GM23338 (cell line): ENCODE measurements around the gene ATF3. TPM values are rescaled to one million over a fixed set of nuclear protein-coding genes. Genes with fewer than 3 reads are reported as not detected.

Experiments used
- ATAC-seq: fragments of 200-7000 bp; cut with Tn5 transposase; 3 replicates; pipeline ENCODE4 v1.9.1; 2020
- DNase-seq: peaks from one replicate; pipeline ENCODE4 v3.0.0-alpha.2; 2015; ENCODE audit warnings: low spot score
- H2AFZ ChIP-seq: fragments of 200-600 bp; sonication (generic); 2 replicates; pipeline ENCODE4 v1.8.0; 2016; ENCODE audit warnings: antibody characterized with exemption, mild to moderate bottlenecking, moderate library complexity
- H3F3A ChIP-seq: fragments of 200-600 bp; sonication (generic); replicated peaks from 2 replicates; pipeline ENCODE4 v1.8.0; 2017; ENCODE audit warnings: antibody characterized with exemption, mixed run types, low read depth
- H3K27ac ChIP-seq: fragments of 200-600 bp; sonication (generic); 2 replicates; pipeline ENCODE4 v1.6.1; 2016; ENCODE audit warnings: low read depth
- H3K27me3 ChIP-seq: fragments of 200-600 bp; sonication (generic); 2 replicates; pipeline ENCODE4 v1.8.0; 2016; ENCODE audit warnings: mild to moderate bottlenecking, mixed run types, moderate library complexity; ENCODE audit not compliant: insufficient read depth
- H3K36me3 ChIP-seq: fragments of 200-600 bp; sonication (generic); 2 replicates; pipeline ENCODE4 v1.8.0; 2016; ENCODE audit warnings: mild to moderate bottlenecking; ENCODE audit not compliant: insufficient read depth
- H3K4me1 ChIP-seq: fragments of 200-600 bp; sonication (generic); 2 replicates; pipeline ENCODE4 v1.8.0; 2016; ENCODE audit warnings: mild to moderate bottlenecking, moderate library complexity; ENCODE audit not compliant: insufficient read depth
- H3K4me2 ChIP-seq: fragments of 200-600 bp; sonication (generic); 2 replicates; pipeline ENCODE4 v1.7.1; 2017; ENCODE audit warnings: mixed run types
- H3K4me3 ChIP-seq: fragments of 200-600 bp; sonication (generic); 2 replicates; pipeline ENCODE4 v1.6.1; 2016; ENCODE audit warnings: mixed run types
- H3K79me2 ChIP-seq: fragments of 200-600 bp; sonication (generic); replicated peaks from 2 replicates; pipeline ENCODE4 v1.8.0; 2017; ENCODE audit warnings: mild to moderate bottlenecking; ENCODE audit not compliant: insufficient read depth
- H3K9me2 ChIP-seq: fragments of 200-600 bp; sonication (generic); 2 replicates; pipeline ENCODE4 v1.8.0; 2017; ENCODE audit not compliant: insufficient read depth
- H4K20me1 ChIP-seq: fragments of 200-600 bp; sonication (generic); replicated peaks from 2 replicates; pipeline ENCODE4 v1.8.0; 2017; ENCODE audit warnings: mild to moderate bottlenecking; ENCODE audit not compliant: insufficient read depth
- H3K27ac Mint-ChIP-seq: 2 replicates; pipeline ENCODE4 v1.8.0; 2020; ENCODE audit warnings: inconsistent platforms, mild to moderate bottlenecking, moderate library complexity, mixed read lengths
- H3K27me3 Mint-ChIP-seq: 3 replicates; pipeline ENCODE4 v1.8.0; 2022; ENCODE audit warnings: low read depth, mild to moderate bottlenecking, moderate library complexity, mixed read lengths, inconsistent platforms; ENCODE audit not compliant: insufficient read depth, poor library complexity
- H3K36me3 Mint-ChIP-seq: 3 replicates; pipeline ENCODE4 v1.8.0; 2021; ENCODE audit warnings: low read depth, mild to moderate bottlenecking, inconsistent platforms, moderate library complexity, mixed read lengths
- H3K4me1 Mint-ChIP-seq: 3 replicates; pipeline ENCODE4 v1.8.0; 2020; ENCODE audit warnings: mild to moderate bottlenecking, inconsistent platforms, mixed read lengths
- H3K4me3 Mint-ChIP-seq: 3 replicates; pipeline ENCODE4 v1.8.0; 2021; ENCODE audit warnings: moderate library complexity, mild to moderate bottlenecking, inconsistent platforms, mixed read lengths
- H3K9me3 Mint-ChIP-seq: 3 replicates; pipeline ENCODE4 v1.8.0; 2020; ENCODE audit warnings: moderate library complexity, mild to moderate bottlenecking, inconsistent platforms, mixed read lengths
- CREB1 ChIP-seq: fragments of 250-450 bp; sonication (Bioruptor Pico); IDR thresholded peaks from 2 replicates; pipeline ENCODE4 v1.5.0; 2020; ENCODE audit warnings: low read depth, mild to moderate bottlenecking, moderate library complexity
- EZH2phosphoT487 ChIP-seq: fragments of 200-600 bp; sonication (generic); IDR thresholded peaks from one replicate; pipeline ENCODE4 v1.8.1; 2018; ENCODE audit warnings: antibody characterized with exemption; ENCODE audit not compliant: unreplicated experiment
- JUNB ChIP-seq: IDR thresholded peaks from one replicate; pipeline ENCODE4 v1.6.1; 2016; ENCODE audit warnings: antibody characterized with exemption; ENCODE audit not compliant: unreplicated experiment
- POLR2AphosphoS5 ChIP-seq: IDR thresholded peaks from 2 replicates; pipeline ENCODE4 v1.6.1; 2016; ENCODE audit warnings: antibody characterized with exemption, low read depth
- ZNF114 ChIP-seq: fragments of 250-450 bp; sonication (Bioruptor Pico); IDR thresholded peaks from 2 replicates; pipeline ENCODE4 v1.5.0; 2020; ENCODE audit warnings: mild to moderate bottlenecking, moderate library complexity
- ZNF331 ChIP-seq: fragments of 250-450 bp; sonication (Bioruptor Pico); IDR thresholded peaks from 2 replicates; pipeline ENCODE4 v1.5.0; 2020; ENCODE audit warnings: low read depth, mild to moderate bottlenecking, moderate library complexity
- polyA plus RNA-seq: library from polyadenylated mRNA; unstranded; fragments of >200 nt; fragmentation: Nextera tagmentation; extraction: Ambion mirVana; gene quantifications from 2 replicates; pipeline ENCODE4 v1.2.1, GENCODE V29; 2016
- total RNA-seq: library from RNA; depleted of rRNA; stranded (reverse); fragments of >200 nt; shearing (Covaris generic); gene quantifications from 2 replicates; pipeline ENCODE4 v1.2.3, GENCODE V29; 2014
- TF ChIP-seq, protein P1 (sequence below): IDR thresholded peaks from 2 replicates; pipeline ENCODE4 v1.6.1; 2016; ENCODE audit warnings: antibody characterized with exemption
- TF ChIP-seq, protein P2 (sequence below), 2 experiments: fragments of 200-600 bp in 1 of 2; sonication (generic) in 1 of 2; conservative IDR thresholded peaks; 2 replicates each; pipeline versions ENCODE4 v1.5.1 to v1.6.1; 2016 to 2017; ENCODE audit warnings: antibody characterized with exemption in 2 of 2, low read depth in 2 of 2, mild to moderate bottlenecking in 2 of 2, moderate library complexity in 1 of 2
- TF ChIP-seq, protein P3 (sequence below): IDR thresholded peaks from one replicate; pipeline ENCODE4 v1.6.1; 2018; ENCODE audit warnings: antibody characterized with exemption; ENCODE audit not compliant: unreplicated experiment
- TF ChIP-seq, protein P4 (sequence below): fragments of 250-450 bp; sonication (Bioruptor Pico); IDR thresholded peaks from 2 replicates; pipeline ENCODE4 v1.5.0; 2020; ENCODE audit warnings: mild to moderate bottlenecking, moderate library complexity

The ATF3 gene
- total and polyA plus RNA-seq, 2 experiments from 2014 or later, result 12.6 to 17.2 TPM

DNA sequence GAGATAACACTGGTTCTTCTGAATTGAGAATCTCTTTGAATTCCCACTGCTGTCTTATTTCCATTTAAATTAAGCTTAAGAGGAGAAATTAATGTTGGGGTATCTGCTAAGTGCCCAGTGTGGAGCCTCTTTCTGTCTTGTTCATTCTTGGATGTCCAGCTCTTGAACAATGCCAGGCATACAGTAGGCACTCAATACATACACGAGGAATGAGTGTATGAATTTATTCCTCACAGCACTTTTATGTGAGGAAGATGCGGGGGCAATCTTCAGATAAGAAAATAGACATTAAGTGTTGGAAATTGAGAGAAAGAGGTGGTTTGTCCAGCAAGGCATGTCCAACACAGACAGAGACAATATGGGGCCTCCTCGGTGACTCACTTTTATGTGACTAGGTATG lies 11.8 kb upstream of the ATF3 start:
- Histone ChIP-seq H3K9me2 (0 out of 2 replicates have a peak, but pooled peaks cover 3% of the 10 kb centered on the region), H3K27me3 (no peaks in the 10 kb centered on the region), H2AFZ (peak overlapping the region; percentile 36; the same call in 1 of the 2 replicates), H3K79me2 (no peaks in the 10 kb centered on the region), H3K36me3 (no peaks in the 10 kb centered on the region), H3K27ac (no peak overlapping the region), H3K4me3 (no peak overlapping the region), H4K20me1 (no peaks in the 10 kb centered on the region), H3K4me1 (no peaks in the 10 kb centered on the region; the same call in 1 of the 2 replicates), H3K4me2 (no peak overlapping the region), H3F3A (no peaks in the 10 kb centered on the region)
- Mint-ChIP-seq H3K27me3 (peaks cover 6% of the 10 kb centered on the region), H3K36me3 (no peaks in the 10 kb centered on the region), H3K27ac (0 out of 2 replicates have a peak overlapping the region, but pooled peaks have one; percentile 14), H3K4me3 (no peak overlapping the region), H3K4me1 (peaks cover 14% of the 10 kb centered on the region), H3K9me3 (no peaks in the 10 kb centered on the region)
- DNase-seq, result no peak
- TF ChIP-seq, protein P1, sequence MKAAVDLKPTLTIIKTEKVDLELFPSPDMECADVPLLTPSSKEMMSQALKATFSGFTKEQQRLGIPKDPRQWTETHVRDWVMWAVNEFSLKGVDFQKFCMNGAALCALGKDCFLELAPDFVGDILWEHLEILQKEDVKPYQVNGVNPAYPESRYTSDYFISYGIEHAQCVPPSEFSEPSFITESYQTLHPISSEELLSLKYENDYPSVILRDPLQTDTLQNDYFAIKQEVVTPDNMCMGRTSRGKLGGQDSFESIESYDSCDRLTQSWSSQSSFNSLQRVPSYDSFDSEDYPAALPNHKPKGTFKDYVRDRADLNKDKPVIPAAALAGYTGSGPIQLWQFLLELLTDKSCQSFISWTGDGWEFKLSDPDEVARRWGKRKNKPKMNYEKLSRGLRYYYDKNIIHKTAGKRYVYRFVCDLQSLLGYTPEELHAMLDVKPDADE, result no peak
- no peak for TF ChIP-seq JUNB
- TF ChIP-seq, protein P2, sequence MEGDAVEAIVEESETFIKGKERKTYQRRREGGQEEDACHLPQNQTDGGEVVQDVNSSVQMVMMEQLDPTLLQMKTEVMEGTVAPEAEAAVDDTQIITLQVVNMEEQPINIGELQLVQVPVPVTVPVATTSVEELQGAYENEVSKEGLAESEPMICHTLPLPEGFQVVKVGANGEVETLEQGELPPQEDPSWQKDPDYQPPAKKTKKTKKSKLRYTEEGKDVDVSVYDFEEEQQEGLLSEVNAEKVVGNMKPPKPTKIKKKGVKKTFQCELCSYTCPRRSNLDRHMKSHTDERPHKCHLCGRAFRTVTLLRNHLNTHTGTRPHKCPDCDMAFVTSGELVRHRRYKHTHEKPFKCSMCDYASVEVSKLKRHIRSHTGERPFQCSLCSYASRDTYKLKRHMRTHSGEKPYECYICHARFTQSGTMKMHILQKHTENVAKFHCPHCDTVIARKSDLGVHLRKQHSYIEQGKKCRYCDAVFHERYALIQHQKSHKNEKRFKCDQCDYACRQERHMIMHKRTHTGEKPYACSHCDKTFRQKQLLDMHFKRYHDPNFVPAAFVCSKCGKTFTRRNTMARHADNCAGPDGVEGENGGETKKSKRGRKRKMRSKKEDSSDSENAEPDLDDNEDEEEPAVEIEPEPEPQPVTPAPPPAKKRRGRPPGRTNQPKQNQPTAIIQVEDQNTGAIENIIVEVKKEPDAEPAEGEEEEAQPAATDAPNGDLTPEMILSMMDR (conservative IDR thresholded peaks at IDR 0.05; ENCODE audit: low read depth in 2 of 2), result no peak
- TF ChIP-seq EZH2phosphoT487, result no peak
- no peak for TF ChIP-seq POLR2AphosphoS5
- TF ChIP-seq CREB1 (CRISPR knock-in tag), result no peak
- TF ChIP-seq ZNF331 (CRISPR knock-in tag), result no peak
- TF ChIP-seq, protein P3, sequence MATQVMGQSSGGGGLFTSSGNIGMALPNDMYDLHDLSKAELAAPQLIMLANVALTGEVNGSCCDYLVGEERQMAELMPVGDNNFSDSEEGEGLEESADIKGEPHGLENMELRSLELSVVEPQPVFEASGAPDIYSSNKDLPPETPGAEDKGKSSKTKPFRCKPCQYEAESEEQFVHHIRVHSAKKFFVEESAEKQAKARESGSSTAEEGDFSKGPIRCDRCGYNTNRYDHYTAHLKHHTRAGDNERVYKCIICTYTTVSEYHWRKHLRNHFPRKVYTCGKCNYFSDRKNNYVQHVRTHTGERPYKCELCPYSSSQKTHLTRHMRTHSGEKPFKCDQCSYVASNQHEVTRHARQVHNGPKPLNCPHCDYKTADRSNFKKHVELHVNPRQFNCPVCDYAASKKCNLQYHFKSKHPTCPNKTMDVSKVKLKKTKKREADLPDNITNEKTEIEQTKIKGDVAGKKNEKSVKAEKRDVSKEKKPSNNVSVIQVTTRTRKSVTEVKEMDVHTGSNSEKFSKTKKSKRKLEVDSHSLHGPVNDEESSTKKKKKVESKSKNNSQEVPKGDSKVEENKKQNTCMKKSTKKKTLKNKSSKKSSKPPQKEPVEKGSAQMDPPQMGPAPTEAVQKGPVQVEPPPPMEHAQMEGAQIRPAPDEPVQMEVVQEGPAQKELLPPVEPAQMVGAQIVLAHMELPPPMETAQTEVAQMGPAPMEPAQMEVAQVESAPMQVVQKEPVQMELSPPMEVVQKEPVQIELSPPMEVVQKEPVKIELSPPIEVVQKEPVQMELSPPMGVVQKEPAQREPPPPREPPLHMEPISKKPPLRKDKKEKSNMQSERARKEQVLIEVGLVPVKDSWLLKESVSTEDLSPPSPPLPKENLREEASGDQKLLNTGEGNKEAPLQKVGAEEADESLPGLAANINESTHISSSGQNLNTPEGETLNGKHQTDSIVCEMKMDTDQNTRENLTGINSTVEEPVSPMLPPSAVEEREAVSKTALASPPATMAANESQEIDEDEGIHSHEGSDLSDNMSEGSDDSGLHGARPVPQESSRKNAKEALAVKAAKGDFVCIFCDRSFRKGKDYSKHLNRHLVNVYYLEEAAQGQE, result no peak
- ATAC-seq, result no peak

DNA sequence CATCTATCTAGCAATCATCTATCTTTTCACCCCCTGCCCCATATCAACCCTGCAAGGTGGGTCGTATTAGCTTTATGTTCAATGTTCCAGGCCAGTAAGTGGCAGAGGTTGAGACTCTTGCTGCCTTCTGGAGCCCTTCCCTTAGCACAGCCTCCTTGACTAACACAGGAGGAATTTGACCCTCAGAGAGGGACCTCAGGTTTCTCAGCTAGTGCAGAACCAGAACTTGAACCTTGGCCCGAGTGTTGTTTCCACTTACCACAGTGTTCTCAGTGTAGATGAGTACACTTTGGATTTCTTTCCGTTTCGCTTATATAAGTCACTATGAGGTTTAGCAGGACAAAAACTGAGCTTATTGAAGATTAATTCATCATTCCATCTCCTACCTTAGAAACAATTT lies 11.1 kb upstream of the ATF3 start:
- Mint-ChIP-seq H3K27ac (no peak overlapping the region), H3K9me3 (no peaks in the 10 kb centered on the region), H3K27me3 (peaks cover 6% of the 10 kb centered on the region), H3K4me3 (no peak overlapping the region), H3K36me3 (no peaks in the 10 kb centered on the region), H3K4me1 (peaks cover 14% of the 10 kb centered on the region)
- Histone ChIP-seq H3K4me3 (no peak overlapping the region), H4K20me1 (no peaks in the 10 kb centered on the region), H3F3A (no peaks in the 10 kb centered on the region), H2AFZ (no peak overlapping the region), H3K27ac (no peak overlapping the region), H3K79me2 (no peaks in the 10 kb centered on the region), H3K4me2 (no peak overlapping the region), H3K9me2 (0 out of 2 replicates have a peak, but pooled peaks cover 3% of the 10 kb centered on the region), H3K36me3 (no peaks in the 10 kb centered on the region), H3K27me3 (no peaks in the 10 kb centered on the region), H3K4me1 (no peaks in the 10 kb centered on the region; the same call in 1 of the 2 replicates)
- ATAC-seq (no peak), DNase-seq (no peak)
- TF ChIP-seq ZNF114 (CRISPR knock-in tag) (no peak), CREB1 (CRISPR knock-in tag) (no peak)
- TF ChIP-seq, protein P4, sequence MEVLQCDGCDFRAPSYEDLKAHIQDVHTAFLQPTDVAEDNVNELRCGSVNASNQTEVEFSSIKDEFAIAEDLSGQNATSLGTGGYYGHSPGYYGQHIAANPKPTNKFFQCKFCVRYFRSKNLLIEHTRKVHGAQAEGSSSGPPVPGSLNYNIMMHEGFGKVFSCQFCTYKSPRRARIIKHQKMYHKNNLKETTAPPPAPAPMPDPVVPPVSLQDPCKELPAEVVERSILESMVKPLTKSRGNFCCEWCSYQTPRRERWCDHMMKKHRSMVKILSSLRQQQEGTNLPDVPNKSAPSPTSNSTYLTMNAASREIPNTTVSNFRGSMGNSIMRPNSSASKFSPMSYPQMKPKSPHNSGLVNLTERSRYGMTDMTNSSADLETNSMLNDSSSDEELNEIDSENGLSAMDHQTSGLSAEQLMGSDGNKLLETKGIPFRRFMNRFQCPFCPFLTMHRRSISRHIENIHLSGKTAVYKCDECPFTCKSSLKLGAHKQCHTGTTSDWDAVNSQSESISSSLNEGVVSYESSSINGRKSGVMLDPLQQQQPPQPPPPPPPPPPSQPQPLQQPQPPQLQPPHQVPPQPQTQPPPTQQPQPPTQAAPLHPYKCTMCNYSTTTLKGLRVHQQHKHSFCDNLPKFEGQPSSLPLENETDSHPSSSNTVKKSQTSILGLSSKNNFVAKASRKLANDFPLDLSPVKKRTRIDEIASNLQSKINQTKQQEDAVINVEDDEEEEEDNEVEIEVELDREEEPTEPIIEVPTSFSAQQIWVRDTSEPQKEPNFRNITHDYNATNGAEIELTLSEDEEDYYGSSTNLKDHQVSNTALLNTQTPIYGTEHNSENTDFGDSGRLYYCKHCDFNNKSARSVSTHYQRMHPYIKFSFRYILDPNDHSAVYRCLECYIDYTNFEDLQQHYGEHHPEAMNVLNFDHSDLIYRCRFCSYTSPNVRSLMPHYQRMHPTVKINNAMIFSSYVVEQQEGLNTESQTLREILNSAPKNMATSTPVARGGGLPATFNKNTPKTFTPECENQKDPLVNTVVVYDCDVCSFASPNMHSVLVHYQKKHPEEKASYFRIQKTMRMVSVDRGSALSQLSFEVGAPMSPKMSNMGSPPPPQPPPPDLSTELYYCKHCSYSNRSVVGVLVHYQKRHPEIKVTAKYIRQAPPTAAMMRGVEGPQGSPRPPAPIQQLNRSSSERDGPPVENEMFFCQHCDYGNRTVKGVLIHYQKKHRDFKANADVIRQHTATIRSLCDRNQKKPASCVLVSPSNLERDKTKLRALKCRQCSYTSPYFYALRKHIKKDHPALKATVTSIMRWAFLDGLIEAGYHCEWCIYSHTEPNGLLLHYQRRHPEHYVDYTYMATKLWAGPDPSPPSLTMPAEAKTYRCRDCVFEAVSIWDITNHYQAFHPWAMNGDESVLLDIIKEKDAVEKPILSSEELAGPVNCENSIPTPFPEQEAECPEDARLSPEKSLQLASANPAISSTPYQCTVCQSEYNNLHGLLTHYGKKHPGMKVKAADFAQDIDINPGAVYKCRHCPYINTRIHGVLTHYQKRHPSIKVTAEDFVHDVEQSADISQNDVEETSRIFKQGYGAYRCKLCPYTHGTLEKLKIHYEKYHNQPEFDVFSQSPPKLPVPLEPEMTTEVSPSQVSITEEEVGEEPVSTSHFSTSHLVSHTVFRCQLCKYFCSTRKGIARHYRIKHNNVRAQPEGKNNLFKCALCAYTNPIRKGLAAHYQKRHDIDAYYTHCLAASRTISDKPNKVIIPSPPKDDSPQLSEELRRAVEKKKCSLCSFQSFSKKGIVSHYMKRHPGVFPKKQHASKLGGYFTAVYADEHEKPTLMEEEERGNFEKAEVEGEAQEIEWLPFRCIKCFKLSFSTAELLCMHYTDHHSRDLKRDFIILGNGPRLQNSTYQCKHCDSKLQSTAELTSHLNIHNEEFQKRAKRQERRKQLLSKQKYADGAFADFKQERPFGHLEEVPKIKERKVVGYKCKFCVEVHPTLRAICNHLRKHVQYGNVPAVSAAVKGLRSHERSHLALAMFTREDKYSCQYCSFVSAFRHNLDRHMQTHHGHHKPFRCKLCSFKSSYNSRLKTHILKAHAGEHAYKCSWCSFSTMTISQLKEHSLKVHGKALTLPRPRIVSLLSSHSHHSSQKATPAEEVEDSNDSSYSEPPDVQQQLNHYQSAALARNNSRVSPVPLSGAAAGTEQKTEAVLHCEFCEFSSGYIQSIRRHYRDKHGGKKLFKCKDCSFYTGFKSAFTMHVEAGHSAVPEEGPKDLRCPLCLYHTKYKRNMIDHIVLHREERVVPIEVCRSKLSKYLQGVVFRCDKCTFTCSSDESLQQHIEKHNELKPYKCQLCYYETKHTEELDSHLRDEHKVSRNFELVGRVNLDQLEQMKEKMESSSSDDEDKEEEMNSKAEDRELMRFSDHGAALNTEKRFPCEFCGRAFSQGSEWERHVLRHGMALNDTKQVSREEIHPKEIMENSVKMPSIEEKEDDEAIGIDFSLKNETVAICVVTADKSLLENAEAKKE (CRISPR knock-in tag), result no peak
